IMR-90 (cell line): ENCODE results near the gene TCFL5. TPM values are rescaled to one million over a fixed set of nuclear protein-coding genes. Genes with fewer than 3 reads are reported as not detected.

ENCODE experiments used
- ATAC-seq: fragments of 200-7000 bp; cut with Tn5 transposase; 2 replicates; pipeline ENCODE4 v1.9.1; 2020; ENCODE audit warnings: low read depth, mild to moderate bottlenecking, moderate library complexity
- BruUV-seq: library from RNA; stranded (reverse); fragments of 400-500 nt; replicated peaks from 2 replicates; lab custom pipeline; 2021; lab: Mats Ljungman, UMichigan
- CTCF ChIA-PET: fragments of 300-600 bp; formaldehyde crosslinking; extraction: SDS; loops from one replicate; lab custom pipeline; 2021; ENCODE audit warnings: antibody characterized with exemption; lab: Yijun Ruan, JAX
- POLR2A ChIA-PET: fragments of 300-600 bp; sonication (Branson Sonifier 250); formaldehyde crosslinking; loops from one replicate; lab custom pipeline; 2022; ENCODE audit warnings: antibody characterized with exemption; ENCODE audit not compliant: unreplicated experiment; lab: Charles Lee
- DNase-seq: peaks from one replicate; pipeline ENCODE4 v3.0.0; 2013
- H2AFZ ChIP-seq: replicated peaks from 2 replicates; pipeline ENCODE3; 2013; ENCODE audit warnings: low read length, mild to moderate bottlenecking; ENCODE audit not compliant: poor library complexity
- H2AK5ac ChIP-seq: 2 replicates; pipeline ENCODE4 v1.6.1; 2013; ENCODE audit warnings: low read depth, low read length, inconsistent platforms
- H2AK9ac ChIP-seq: replicated peaks from 2 replicates; pipeline ENCODE3; 2013; ENCODE audit warnings: mild to moderate bottlenecking, low read depth, low read length, moderate library complexity; ENCODE audit not compliant: poor library complexity
- H2BK120ac ChIP-seq: 2 replicates; pipeline ENCODE4 v1.6.1; 2013; ENCODE audit warnings: low read depth, low read length, inconsistent platforms
- H2BK15ac ChIP-seq: 3 replicates; pipeline ENCODE4 v1.6.1; 2013; ENCODE audit warnings: low read depth, low read length, inconsistent platforms
- H2BK20ac ChIP-seq: 2 replicates; pipeline ENCODE4 v1.6.1; 2013; ENCODE audit warnings: low read depth, mild to moderate bottlenecking, inconsistent platforms, low read length, moderate library complexity
- H2BK5ac ChIP-seq: 2 replicates; pipeline ENCODE4 v1.6.1; 2013; ENCODE audit warnings: mild to moderate bottlenecking, low read depth, low read length, inconsistent platforms; ENCODE audit not compliant: poor library complexity, severe bottlenecking
- H3K14ac ChIP-seq: replicated peaks from 2 replicates; pipeline ENCODE4 v1.6.1; 2013; ENCODE audit warnings: low read depth, low read length, inconsistent platforms
- H3K18ac ChIP-seq: 2 replicates; pipeline ENCODE4 v1.6.1; 2013; ENCODE audit warnings: low read depth, low read length, control low read depth
- H3K23ac ChIP-seq: 2 replicates; pipeline ENCODE4 v1.6.1; 2013; ENCODE audit warnings: low read depth, low read length, inconsistent platforms
- H3K27ac ChIP-seq: 2 replicates; pipeline ENCODE4 v1.5.1; 2013; ENCODE audit warnings: mild to moderate bottlenecking, control low read depth, low read length; ENCODE audit not compliant: insufficient read depth
- H3K27me3 ChIP-seq: 2 replicates; pipeline ENCODE4 v1.6.1; 2013; ENCODE audit warnings: low read length; ENCODE audit not compliant: control insufficient read depth, insufficient read depth
- H3K36me3 ChIP-seq: 2 replicates; pipeline ENCODE4 v1.6.1; 2013; ENCODE audit warnings: low read length, mixed read lengths; ENCODE audit not compliant: control insufficient read depth, insufficient read depth
- H3K4ac ChIP-seq: 2 replicates; pipeline ENCODE4 v1.6.1; 2013; ENCODE audit warnings: low read depth, low read length, inconsistent platforms
- H3K4me1 ChIP-seq: 2 replicates; pipeline ENCODE4 v1.6.1; 2013; ENCODE audit warnings: low read length, mixed read lengths; ENCODE audit not compliant: control insufficient read depth, insufficient read depth
- H3K4me2 ChIP-seq: 2 replicates; pipeline ENCODE4 v1.6.1; 2013; ENCODE audit warnings: low read depth, mild to moderate bottlenecking, control low read depth, low read length, moderate library complexity
- H3K4me3 ChIP-seq: 2 replicates; pipeline ENCODE4 v1.5.1; 2013; ENCODE audit warnings: low read depth, mild to moderate bottlenecking, control low read depth, low read length, moderate library complexity; ENCODE audit not compliant: insufficient read depth
- H3K56ac ChIP-seq: 2 replicates; pipeline ENCODE4 v1.6.1; 2013; ENCODE audit warnings: low read length, inconsistent platforms; ENCODE audit not compliant: insufficient read depth; ENCODE audit errors: extremely low read depth
- H3K79me1 ChIP-seq, 2 experiments: 2 replicates each; pipeline ENCODE4 v1.6.1; 2013; ENCODE audit warnings: low read length in 2 of 2, inconsistent platforms in 1 of 2, low read depth in 1 of 2
- H3K9ac ChIP-seq: 2 replicates; pipeline ENCODE4 v1.6.1; 2013; ENCODE audit warnings: low read depth, low read length, control low read depth
- H3K9me1 ChIP-seq: 2 replicates; pipeline ENCODE4 v1.6.1; 2013; ENCODE audit warnings: low read length, inconsistent platforms; ENCODE audit not compliant: insufficient read depth
- H3K9me3 ChIP-seq: 2 replicates; pipeline ENCODE4 v1.6.1; 2013; ENCODE audit warnings: low read length; ENCODE audit not compliant: control insufficient read depth, insufficient read depth
- H4K20me1 ChIP-seq: 2 replicates; pipeline ENCODE4 v1.6.1; 2013; ENCODE audit warnings: low read length, inconsistent platforms; ENCODE audit not compliant: insufficient read depth
- H4K5ac ChIP-seq: 2 replicates; pipeline ENCODE4 v1.6.1; 2013; ENCODE audit warnings: mild to moderate bottlenecking, low read depth, low read length, control low read depth
- H4K8ac ChIP-seq, 2 experiments: 2 replicates each; pipeline ENCODE4 v1.6.1; 2013; ENCODE audit warnings: low read depth in 2 of 2, low read length in 2 of 2, control low read depth in 1 of 2, inconsistent platforms in 1 of 2
- H4K91ac ChIP-seq: 2 replicates; pipeline ENCODE4 v1.6.1; 2013; ENCODE audit warnings: low read depth, low read length, inconsistent platforms; ENCODE audit not compliant: insufficient read depth
- BHLHE40 ChIP-seq: fragments of 150-350 bp; IDR thresholded peaks from 2 replicates; pipeline ENCODE4 v1.6.1; 2016; ENCODE audit warnings: mild to moderate bottlenecking, low read depth, low read length
- CEBPB ChIP-seq: IDR thresholded peaks from 2 replicates; pipeline ENCODE4 v1.6.1; 2012; ENCODE audit warnings: low read depth, low read length, improper control_type of control experiment
- RFX5 ChIP-seq: IDR thresholded peaks from 2 replicates; pipeline ENCODE4 v1.8.0; 2012; ENCODE audit warnings: low read depth, mild to moderate bottlenecking, low read length, moderate library complexity
- SMC3 ChIP-seq: fragments of 150-350 bp; IDR thresholded peaks from 2 replicates; pipeline ENCODE4 v1.6.1; 2016; ENCODE audit warnings: low read depth, mild to moderate bottlenecking, antibody characterized with exemption, low read length, moderate library complexity
- USF2 ChIP-seq: fragments of 150-350 bp; IDR thresholded peaks from 2 replicates; pipeline ENCODE4 v1.6.1; 2017; ENCODE audit warnings: mild to moderate bottlenecking, antibody characterized with exemption, low read length, low read depth
- WGBS, 2 experiments: methylation state at CpG; one replicate each; pipeline versions ENCODE4 v1.1.5 to v1.1.7; 2013; ENCODE audit warnings: missing lambda C conversion rate in 2 of 2; ENCODE audit not compliant: insufficient read length in 1 of 2; ENCODE audit errors: extremely low coverage in 2 of 2; 5-methylcytosine and 5-hydroxymethylcytosine counted together
- dilution Hi-C: fragments of 300-500 bp; cut with HindIII; formaldehyde crosslinking; loops from one replicate; pipeline ENCODE4 v1.14.3; 2018; ENCODE audit warnings: low sequenced_read_pairs; ENCODE audit not compliant: unreplicated experiment
- in situ Hi-C: fragments of 300-500 bp; cut with MboI; formaldehyde crosslinking; loops from 3 replicates; pipeline ENCODE4 v1.14.3; 2019; ENCODE audit warnings: low sequenced_read_pairs, inconsistent platforms, mixed read lengths
- intact Hi-C: fragments of 100-400 bp; cut with micrococcal nuclease; formaldehyde crosslinking; loops from 2 replicates; pipeline ENCODE4 v1.10.0; 2022
- polyA plus RNA-seq, 3 experiments: library from polyadenylated mRNA; depleted of rRNA; stranded (reverse); fragments of >200 nt; gene quantifications; 2 replicates each; pipeline ENCODE4 v1.2.3, GENCODE V29; 2012; ENCODE audit warnings: low replicate concordance in 1 of 3
- total RNA-seq: library from RNA; depleted of rRNA; stranded (reverse); fragments of >200 nt; gene quantifications from 2 replicates; pipeline ENCODE4 v1.2.3, GENCODE V29; 2012

TCFL5 gene
- total and polyA plus RNA-seq, 2 of the 4 experiments (the other 2 are of a cell fraction) = 6.0 to 8.2 TPM

GRCh38 chr20:62792182-62792939 is 69.3 kb downstream of the TCFL5 start:
- peaks cover 17% of the 10 kb centered on the region for H3K9me1 ChIP-seq
- H3K27ac ChIP-seq = no peak overlapping the region

More at GRCh38 chr20:62792182-62792939, 69.3 kb downstream of the TCFL5 start:
- Histone ChIP-seq H3K79me1 (peaks cover 0 to 10% of the 10 kb centered on the region in 2 experiments; a peak in 2 of 4 replicates), H2BK120ac (peak overlapping the region; percentile 86), H4K5ac (no peak overlapping the region), H3K18ac (no peak overlapping the region), H3K4me3 (no peak overlapping the region), H3K27me3 (no peaks in the 10 kb centered on the region; the same call in 1 of the 2 replicates), H3K36me3 (no peaks in the 10 kb centered on the region), H3K4me2 (no peak overlapping the region), H3K9me3 (no peaks in the 10 kb centered on the region), H4K20me1 (peaks cover 11% of the 10 kb centered on the region), H3K4ac (peak overlapping the region; percentile 82), H3K14ac (peak overlapping the region; percentile 43; the same call in 1 of the 2 replicates), H2BK5ac (peak overlapping the region; percentile 18), H4K8ac (peak overlapping the region in 1 of 2 experiments; percentile 45; a peak in 1 of 4 replicates), H2AFZ (peak overlapping the region; percentile 78), H3K56ac (no peak overlapping the region), H3K23ac (peak overlapping the region; percentile 4; the same call in 1 of the 2 replicates), H2BK20ac (peak overlapping the region; percentile 75), H4K91ac (peak overlapping the region; percentile 59), H3K4me1 (peaks cover 23% of the 10 kb centered on the region), H2AK5ac (peak overlapping the region; percentile 86), H2AK9ac (peak overlapping the region; percentile 37), H2BK15ac (peak overlapping the region; percentile 13; the same call in 1 of the 3 replicates), H3K9ac (no peak overlapping the region)
- ChIA-PET POLR2A (no interaction called here), CTCF (interaction anchor here (0.5 to 2.6 kb wide), 16 partner anchors 13 to 1372 kb away, joined by 3 to 19 read pairs (median 3); no protein-coding TSS in a partner anchor)
- intact Hi-C loops = loop anchor here (5.0 kb wide), 1 partner anchor 290 kb away; no protein-coding TSS in a partner anchor
- WGBS, 2 experiments = 100% methylated on average over 2 of the region's 9 CpGs; no CpG with 5 or more reads in 1 of the 2 experiments
- dilution Hi-C loops = no loop called here
- in situ Hi-C loops = loop anchor here (5.0 kb wide), 1 partner anchor 125 kb away; no protein-coding TSS in a partner anchor
- peak; percentile 77 for DNase-seq
- TF ChIP-seq RFX5 = peak; percentile 54; the same call in 1 of the 2 replicates
- TF ChIP-seq SMC3 = no peak
- TF ChIP-seq USF2 = no peak
- 0 out of 2 replicates have a peak, but pooled peaks have one; percentile 3 for TF ChIP-seq BHLHE40
- peak; percentile 34; the same call in 1 of the 2 replicates for TF ChIP-seq CEBPB
- ATAC-seq = no peak
- BruUV-seq = no TSS peak
